HepG2 (cell line): ENCODE measurements around the gene NOXO1. TPM values are rescaled to one million over a fixed set of nuclear protein-coding genes. Genes with fewer than 3 reads are reported as not detected.
A peak's percentile ranks its signal among the peaks of the same experiment; 100 is the strongest.

Experiments
- ATAC-seq: fragments of 200-7000 bp; cut with Tn5 transposase; 3 replicates; pipeline ENCODE4 v1.9.1; 2020; ENCODE audit warnings: mild to moderate bottlenecking, moderate library complexity
- Bru-seq: library from RNA; stranded (reverse); fragments of 400-500 nt; gene quantifications from one replicate; lab custom pipeline; 2021; lab: Mats Ljungman, UMichigan
- BruChase-seq, 2 experiments: library from RNA; stranded (reverse); fragments of 400-500 nt; gene quantifications; one replicate each; lab custom pipeline; 2021; lab: Mats Ljungman, UMichigan
- BruUV-seq: library from RNA; stranded (reverse); fragments of 400-500 nt; replicated peaks from 2 replicates; lab custom pipeline; 2021; lab: Mats Ljungman, UMichigan
- CTCF ChIA-PET: fragments of 300-600 bp; formaldehyde crosslinking; extraction: SDS; loops from one replicate; lab custom pipeline; 2021; ENCODE audit warnings: low total read pairs, inconsistent platforms, low intra/inter-chr PET ratio; lab: Yijun Ruan, JAX
- POLR2A ChIA-PET: fragments of 350-600 bp; sonication (Branson Sonifier 250); formaldehyde crosslinking; loops from one replicate; lab custom pipeline; 2020; ENCODE audit warnings: antibody characterized with exemption, inconsistent platforms; lab: Yijun Ruan, JAX
- DNase-seq: peaks from one replicate; pipeline ENCODE4 v3.0.0-alpha.2; 2015; ENCODE audit warnings: low spot score
- FAIRE-seq: peaks from 3 replicates; lab custom pipeline; 2011; peaks lifted over from hg19 to GRCh38; lab: Jason Lieb, UNC
- H2AFZ ChIP-seq: one replicate; pipeline ENCODE4 v1.6.1; 2011; ENCODE audit warnings: low read length, inconsistent platforms
- H3K27ac ChIP-seq: fragments of 300-600 bp; 3 replicates; pipeline ENCODE4 v1.8.0; 2011; ENCODE audit warnings: mixed run types, mild to moderate bottlenecking, mixed read lengths, low read length, inconsistent platforms; ENCODE audit not compliant: insufficient read depth; ENCODE audit errors: extremely low read length
- H3K27me3 ChIP-seq, 2 experiments: fragments of 200-600 bp in 1 of 2; 2 replicates in 1 of 2; 3 replicates in 1 of 2; pipeline versions ENCODE4 v1.6.0 to v1.8.0; 2011; ENCODE audit warnings: low read length in 2 of 2, mild to moderate bottlenecking in 2 of 2, moderate library complexity in 2 of 2, inconsistent platforms in 1 of 2; ENCODE audit not compliant: insufficient read depth in 2 of 2, control insufficient read depth in 1 of 2
- H3K36me3 ChIP-seq, 2 experiments: fragments of 200-600 bp in 1 of 2; replicated peaks in 1 of 2; 2 replicates in 1 of 2; 3 replicates in 1 of 2; pipeline versions ENCODE4 v1.5.1 to v1.8.0; 2011; ENCODE audit warnings: low read length in 2 of 2, inconsistent platforms in 1 of 2; ENCODE audit not compliant: insufficient read depth in 2 of 2, control insufficient read depth in 1 of 2
- H3K4me1 ChIP-seq: 2 replicates; pipeline ENCODE4 v1.5.1; 2012; ENCODE audit warnings: low read length, inconsistent platforms; ENCODE audit not compliant: insufficient read depth
- H3K4me2 ChIP-seq: 2 replicates; pipeline ENCODE4 v1.6.0; 2011; ENCODE audit warnings: low read depth, low read length, inconsistent platforms
- H3K4me3 ChIP-seq, 3 experiments: fragments of 200-600 bp in 1 of 3; sonication (generic), shearing (Covaris generic) in 1 of 3; replicated peaks in 1 of 3; 2 replicates each; pipeline ENCODE4 v1.5.1; 2011 to 2016; ENCODE audit warnings: low read length in 3 of 3, inconsistent platforms in 2 of 3, low read depth in 2 of 3, mild to moderate bottlenecking in 2 of 3, control low read depth in 1 of 3, mixed read lengths in 1 of 3; ENCODE audit not compliant: insufficient read depth in 1 of 3
- H3K79me2 ChIP-seq: one replicate; pipeline ENCODE4 v1.6.1; 2011; ENCODE audit warnings: low read length, inconsistent platforms; ENCODE audit not compliant: insufficient read depth
- H3K9ac ChIP-seq: 2 replicates; pipeline ENCODE4 v1.6.0; 2011; ENCODE audit warnings: mild to moderate bottlenecking, low read depth, low read length, inconsistent platforms; ENCODE audit not compliant: insufficient read depth
- H3K9me3 ChIP-seq: 2 replicates; pipeline ENCODE4 v1.5.1; 2012; ENCODE audit warnings: mild to moderate bottlenecking, low read length
- H4K20me1 ChIP-seq: 2 replicates; pipeline ENCODE4 v1.6.0; 2011; ENCODE audit warnings: inconsistent platforms, mild to moderate bottlenecking, low read length, moderate library complexity; ENCODE audit not compliant: insufficient read depth
- JDP2 ChIP-seq: sonication (generic); formaldehyde crosslinking; IDR thresholded peaks from 2 replicates; pipeline ENCODE4 v1.8.1; 2022; ENCODE audit warnings: missing genetic modification reagents, borderline replicate concordance
- KAT2B ChIP-seq: fragments of 150-350 bp; IDR thresholded peaks from 2 replicates; pipeline ENCODE4 v1.6.1; 2014; ENCODE audit warnings: low read depth, low read length, borderline replicate concordance
- ZNF24 ChIP-seq: fragments of 450-650 bp; IDR thresholded peaks from 2 replicates; pipeline ENCODE4 v1.6.1; 2017; ENCODE audit warnings: antibody characterized with exemption, mild to moderate bottlenecking
- WGBS: methylation state at CpG from one replicate; pipeline ENCODE4 v1.1.6; 2017; ENCODE audit warnings: low lambda C conversion rate; 5-methylcytosine and 5-hydroxymethylcytosine counted together
- in situ Hi-C: cut with HindIII; loops from 2 replicates; pipeline ENCODE4 v1.10.0; 2017; ENCODE audit warnings: low pct_unique_long_range_greater_than_20kb; ENCODE audit not compliant: extremely low pct_ligation_motif_present
- intact Hi-C: fragments of 100-400 bp; cut with micrococcal nuclease; formaldehyde crosslinking; loops from one replicate; pipeline ENCODE4 v1.10.0; 2022; ENCODE audit not compliant: unreplicated experiment
- long read RNA-seq, 2 experiments: library from RNA in 1 of 2; library from polyadenylated mRNA in 1 of 2; stranded (forward) in 1 of 2; unstranded in 1 of 2; transcript quantifications; one replicate each; pipeline ENCODE4 v2.0.0, GENCODE V29; 2019 to 2022
- polyA minus RNA-seq, 3 experiments: library from RNA; depleted of rRNA, polyadenylated mRNA; stranded (reverse); fragments of >200 nt; gene quantifications; 2 replicates each; pipeline ENCODE4 v1.2.3, GENCODE V29; 2011; ENCODE audit warnings: low replicate concordance in 1 of 3
- polyA plus RNA-seq, 8 experiments: library from polyadenylated mRNA; depleted of rRNA in 3 of 8; stranded (reverse) in 7 of 8; unstranded in 1 of 8; fragments of >200 nt; fragmentation: Illumina TruSeq in 4 of 8; extraction: Trizol in 4 of 8; gene quantifications; 2 replicates each; pipeline versions ENCODE4 v1.2.1 to v1.2.3, GENCODE V29; 2011 to 2016; ENCODE audit warnings: low read depth in 4 of 8, missing spikeins in 1 of 8, mixed read lengths in 1 of 8; ENCODE audit not compliant: insufficient read depth in 1 of 8
- total RNA-seq, 5 experiments: library from RNA; depleted of rRNA; stranded (reverse); fragments of >200 nt; fragmentation: Illumina TruSeq; extraction: Trizol; gene quantifications; 2 replicates each; pipeline ENCODE4 v1.2.3, GENCODE V29; 2016; ENCODE audit warnings: low read depth in 1 of 5

The NOXO1 gene, protein sequence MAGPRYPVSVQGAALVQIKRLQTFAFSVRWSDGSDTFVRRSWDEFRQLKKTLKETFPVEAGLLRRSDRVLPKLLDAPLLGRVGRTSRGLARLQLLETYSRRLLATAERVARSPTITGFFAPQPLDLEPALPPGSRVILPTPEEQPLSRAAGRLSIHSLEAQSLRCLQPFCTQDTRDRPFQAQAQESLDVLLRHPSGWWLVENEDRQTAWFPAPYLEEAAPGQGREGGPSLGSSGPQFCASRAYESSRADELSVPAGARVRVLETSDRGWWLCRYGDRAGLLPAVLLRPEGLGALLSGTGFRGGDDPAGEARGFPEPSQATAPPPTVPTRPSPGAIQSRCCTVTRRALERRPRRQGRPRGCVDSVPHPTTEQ
- 0.21 and 1.4 TPM in 2 replicates for total RNA-seq (2016; rRNA removed; fragmentation: Illumina TruSeq; extraction: Trizol)
- total RNA-seq (2016; cell fraction: cytosol; rRNA removed; fragmentation: Illumina TruSeq; extraction: Trizol; ENCODE audit: low read depth): 0.40 and 0.97 TPM in 2 replicates
- 0.22 and 1.1 TPM in 2 replicates for total RNA-seq (2016; cell fraction: insoluble cytoplasmic fraction; rRNA removed; fragmentation: Illumina TruSeq; extraction: Trizol)
- 0.34 and 0.53 TPM in 2 replicates for total RNA-seq (2016; cell fraction: membrane; rRNA removed; fragmentation: Illumina TruSeq; extraction: Trizol)
- 2.4 and 3.1 TPM in 2 replicates for total RNA-seq (2016; cell fraction: nucleus; rRNA removed; fragmentation: Illumina TruSeq; extraction: Trizol)
- polyA plus RNA-seq (2011; rRNA removed): 0.69 and 1.4 TPM in 2 replicates
- polyA plus RNA-seq (2011; cell fraction: cytosol; rRNA removed): 0.14 and 0.25 TPM in 2 replicates
- polyA plus RNA-seq (2011; cell fraction: nucleus; rRNA removed): 10.4 and 11.0 TPM in 2 replicates
- polyA plus RNA-seq (2012): 0.12 and 0.55 TPM in 2 replicates
- 0.26 and 0.45 TPM in 2 replicates for polyA plus RNA-seq (2016; cell fraction: cytosol; fragmentation: Illumina TruSeq; extraction: Trizol; ENCODE audit: low read depth)
- 0.52 and 0.62 TPM in 2 replicates for polyA plus RNA-seq (2016; cell fraction: insoluble cytoplasmic fraction; fragmentation: Illumina TruSeq; extraction: Trizol; ENCODE audit: low read depth)
- 0.63 and 0.78 TPM in 2 replicates for polyA plus RNA-seq (2016; cell fraction: membrane; fragmentation: Illumina TruSeq; extraction: Trizol; ENCODE audit: low read depth)
- polyA plus RNA-seq (2016; cell fraction: nucleus; fragmentation: Illumina TruSeq; extraction: Trizol; ENCODE audit: insufficient read depth, low read depth): 7.2 and 9.5 TPM in 2 replicates
- 0.12 and 0.28 TPM in 2 replicates for polyA minus RNA-seq (2011; rRNA and poly(A)+ RNA removed; ENCODE audit: low replicate concordance)
- not detected in 2 replicates for polyA minus RNA-seq (2011; cell fraction: cytosol; rRNA and poly(A)+ RNA removed)
- polyA minus RNA-seq (2011; cell fraction: nucleus; rRNA and poly(A)+ RNA removed): 0.75 and 1.0 TPM in 2 replicates
- Bru-seq, nascent RNA: percentile 29 among the genes with signal in this experiment
- BruChase-seq, experiment 1, labeled RNA remaining after a 6-hour chase: percentile 45 among the genes with signal in this experiment
- percentile 28 among the genes with signal in this experiment for BruChase-seq, experiment 2, labeled RNA remaining after a 2-hour chase
- long read RNA-seq, experiment 1: 0 reads
- long read RNA-seq, experiment 2: 0 reads

DNA sequence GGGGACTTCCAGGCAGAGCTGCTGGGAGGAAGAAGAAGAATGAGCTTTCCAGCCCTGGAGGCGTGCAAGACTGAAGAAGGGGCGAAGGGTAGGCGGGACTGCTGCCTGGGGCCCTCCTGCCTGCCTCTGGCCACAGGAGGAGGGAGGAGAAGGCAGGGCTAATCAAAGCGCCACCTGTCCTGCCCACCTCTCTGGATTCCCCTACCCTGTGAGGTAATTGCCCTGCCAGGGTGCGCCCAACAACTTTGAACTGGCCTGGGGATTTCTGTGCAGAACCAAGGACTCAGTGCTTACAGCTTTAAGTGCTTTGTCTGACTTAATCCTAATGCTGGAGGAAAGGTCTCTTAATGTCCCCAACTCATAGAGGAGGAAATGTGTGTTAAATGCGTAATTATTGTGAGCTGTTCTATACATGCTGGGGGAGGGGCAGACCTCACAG lies at the start of gene NOXO1:
Gene NOXO1 (minus strand): TSS at position 72 of the 439 bp plus-strand sequence. CDS start 290 bp downstream, outside the sequence.
- BruUV-seq: no TSS peak
- no peaks in the 10 kb centered on the region for H3K27me3 ChIP-seq

More for the DNA sequence above, at the start of gene NOXO1:
- ATAC-seq (no peak), DNase-seq (no peak), FAIRE-seq (no peak)
- H3K9ac ChIP-seq: 0 out of 2 replicates have a peak within 1 kb of the TSS, but pooled peaks have one; percentile 4
- intact Hi-C loops: no loop called here
- H3K4me2 ChIP-seq: no peak within 1 kb of the TSS
- 89% methylated on average over 6 of the region's 6 CpGs for WGBS
- no peak within 1 kb of the TSS for H2AFZ ChIP-seq
- no peaks in the 10 kb centered on the region for H3K9me3 ChIP-seq
- TF ChIP-seq KAT2B: no peak
- no peak for TF ChIP-seq JDP2 (CRISPR knock-in tag)
- no peak for TF ChIP-seq ZNF24
- H4K20me1 ChIP-seq: no peaks in the 10 kb centered on the region
- ChIA-PET POLR2A (interaction anchor here (0.7 to 6.8 kb wide), 4 partner anchors 17 to 41 kb away, joined by 3 to 62 read pairs (median 3); partner anchors contain the start of gene RPS2), CTCF (no interaction called here)
- H3K79me2 ChIP-seq: peaks cover 13% of the 10 kb centered on the region
- peaks cover 37% of the 10 kb centered on the region for H3K4me1 ChIP-seq
- peaks cover 14 to 22% of the 10 kb centered on the region in 2 experiments; a peak in 4 of 5 replicates for H3K36me3 ChIP-seq
- no peak within 1 kb of the TSS for H3K27ac ChIP-seq
- H3K4me3 ChIP-seq: no peak within 1 kb of the TSS
- in situ Hi-C loops: no loop called here
